HepG2 (cell line): Measurements from ENCODE around the gene FANCG. TPM values are rescaled to one million over a fixed set of nuclear protein-coding genes. Genes with fewer than 3 reads are reported as not detected.

ENCODE experiments used
- CENPT ChIP-seq: sonication (generic); formaldehyde crosslinking; IDR thresholded peaks from 2 replicates; pipeline ENCODE4 v1.8.0; 2022; ENCODE audit warnings: low read depth, mild to moderate bottlenecking, moderate library complexity, missing genetic modification reagents
- ELF3 ChIP-seq: IDR thresholded peaks from 2 replicates; pipeline ENCODE4 v1.6.1; 2016; ENCODE audit warnings: missing genetic modification reagents, missing compliant biosample characterization
- KDM2A ChIP-seq: sonication (generic); formaldehyde crosslinking; IDR thresholded peaks from 2 replicates; pipeline ENCODE4 v1.4.0; 2020; ENCODE audit warnings: low read depth, missing genetic modification reagents, borderline replicate concordance
- KDM3A ChIP-seq: IDR thresholded peaks from 2 replicates; pipeline ENCODE4 v1.6.1; 2018; ENCODE audit warnings: low read depth, missing compliant biosample characterization
- SALL1 ChIP-seq: sonication (generic); formaldehyde crosslinking; IDR thresholded peaks from 2 replicates; pipeline ENCODE4 v1.8.0; 2022; ENCODE audit warnings: mild to moderate bottlenecking, missing genetic modification reagents
- SRF ChIP-seq: IDR thresholded peaks from 2 replicates; pipeline ENCODE4 v1.6.1; 2011; ENCODE audit warnings: mild to moderate bottlenecking, low read depth, low read length, moderate library complexity
- ZBTB20 ChIP-seq: sonication (generic); formaldehyde crosslinking; IDR thresholded peaks from 2 replicates; pipeline ENCODE4 v1.8.1; 2023; ENCODE audit warnings: missing genetic modification reagents, low read depth, mild to moderate bottlenecking, borderline replicate concordance
- ZFP1 ChIP-seq: IDR thresholded peaks from 2 replicates; pipeline ENCODE4 v1.6.1; 2016
- ZKSCAN5 ChIP-seq: sonication (generic); formaldehyde crosslinking; IDR thresholded peaks from 2 replicates; pipeline ENCODE4 v1.5.1; 2020; ENCODE audit warnings: mild to moderate bottlenecking, missing genetic modification reagents
- ZNF446 ChIP-seq: sonication (generic); formaldehyde crosslinking; IDR thresholded peaks from 2 replicates; pipeline ENCODE4 v1.5.0; 2020; ENCODE audit warnings: mild to moderate bottlenecking, missing genetic modification reagents
- ZNF629 ChIP-seq: sonication (generic); formaldehyde crosslinking; conservative IDR thresholded peaks from 2 replicates; pipeline ENCODE4 v1.5.0; 2020; ENCODE audit warnings: missing genetic modification reagents
- ZNF772 ChIP-seq: sonication (generic); formaldehyde crosslinking; IDR thresholded peaks from 2 replicates; pipeline ENCODE4 v1.5.0; 2020; ENCODE audit warnings: mild to moderate bottlenecking, missing genetic modification reagents
- ZNF781 ChIP-seq: sonication (generic); formaldehyde crosslinking; IDR thresholded peaks from 2 replicates; pipeline ENCODE4 v1.5.1; 2020; ENCODE audit warnings: borderline replicate concordance, mild to moderate bottlenecking, missing genetic modification reagents; ENCODE audit errors: not compliant biosample characterization
- polyA plus RNA-seq, 8 experiments: library from polyadenylated mRNA; depleted of rRNA in 3 of 8; stranded (reverse) in 7 of 8; unstranded in 1 of 8; fragments of >200 nt; fragmentation: Illumina TruSeq in 4 of 8; extraction: Trizol in 4 of 8; gene quantifications; 2 replicates each; pipeline versions ENCODE4 v1.2.1 to v1.2.3, GENCODE V29; 2011 to 2016; ENCODE audit warnings: low read depth in 4 of 8, missing spikeins in 1 of 8, mixed read lengths in 1 of 8; ENCODE audit not compliant: insufficient read depth in 1 of 8
- total RNA-seq, 5 experiments: library from RNA; depleted of rRNA; stranded (reverse); fragments of >200 nt; fragmentation: Illumina TruSeq; extraction: Trizol; gene quantifications; 2 replicates each; pipeline ENCODE4 v1.2.3, GENCODE V29; 2016; ENCODE audit warnings: low read depth in 1 of 5
- TF ChIP-seq, protein P1 (sequence below), 2 experiments: IDR thresholded peaks; 2 replicates each; pipeline ENCODE4 v1.6.1; 2011 to 2012; ENCODE audit warnings: low read length in 2 of 2, borderline replicate concordance in 1 of 2, low read depth in 1 of 2, mild to moderate bottlenecking in 1 of 2, moderate library complexity in 1 of 2
- TF ChIP-seq, protein P2 (sequence below): sonication (generic); formaldehyde crosslinking; IDR thresholded peaks from 2 replicates; pipeline ENCODE4 v1.4.0; 2020; ENCODE audit warnings: missing genetic modification reagents
- TF ChIP-seq, protein P3 (sequence below): sonication (generic); IDR thresholded peaks from 2 replicates; pipeline ENCODE4 v1.6.1; 2016; ENCODE audit warnings: low read depth, borderline replicate concordance
- TF ChIP-seq, protein P4 (sequence below): sonication (generic); formaldehyde crosslinking; IDR thresholded peaks from 2 replicates; pipeline ENCODE4 v1.4.0; 2020; ENCODE audit warnings: mild to moderate bottlenecking, missing genetic modification reagents

The FANCG gene
- total and polyA plus RNA-seq, 2 of the 13 experiments (the other 11 are each of a cell fraction or from before 2014, with no cell fraction given) = 14.4 to 45.1 TPM

DNA sequence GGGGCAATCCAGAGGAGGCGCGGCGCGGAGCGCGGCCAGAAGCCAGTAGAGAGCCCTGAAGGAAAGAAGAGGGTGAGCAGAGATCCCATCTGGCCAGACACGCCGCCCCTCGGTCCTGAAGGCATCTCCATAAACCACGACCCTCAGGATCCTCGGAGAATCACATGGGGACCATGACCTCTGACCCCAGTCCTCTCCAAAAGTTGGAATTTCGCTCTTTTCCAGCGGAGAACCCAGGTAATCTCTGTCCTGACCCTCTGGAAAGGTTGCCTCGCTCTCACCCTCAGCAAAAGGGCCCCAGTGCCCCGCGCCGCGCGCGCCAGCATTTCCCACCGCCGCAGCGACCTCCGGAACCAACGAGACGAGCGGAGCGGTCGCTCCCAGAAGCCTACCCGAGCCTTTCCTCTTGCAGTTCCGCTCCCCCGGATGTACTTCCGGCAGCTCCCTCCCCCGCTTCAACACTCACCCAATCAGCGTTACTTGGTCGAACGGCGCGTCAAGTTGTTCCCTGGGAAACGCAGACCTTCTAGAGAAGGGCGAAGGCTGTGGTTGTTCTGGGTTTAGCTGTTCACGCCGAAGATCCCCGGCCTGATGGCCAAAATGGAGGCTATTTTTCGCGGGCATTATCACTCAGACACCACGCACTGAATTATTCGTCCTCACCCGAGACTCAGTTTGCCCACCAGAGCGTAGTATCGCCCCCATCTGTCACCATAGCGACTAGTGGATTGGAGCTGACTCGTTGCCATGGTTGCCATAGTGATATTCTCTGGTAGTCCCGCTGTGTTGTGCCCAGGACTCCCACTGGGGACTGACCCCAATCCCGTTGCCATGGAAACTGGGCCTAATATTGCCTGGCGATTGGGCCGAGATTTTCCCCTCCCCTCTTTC is 23.3 kb upstream of the FANCG start, which contains the start of gene STOML2 (continued):
- TF ChIP-seq KDM3A (CRISPR knock-in tag) (peak; percentile 87; the same call in 1 of the 2 replicates), SALL1 (CRISPR knock-in tag) (peak; percentile 88), ELF3 (CRISPR knock-in tag) (peak; percentile 62; the same call in 1 of the 2 replicates), KDM2A (CRISPR knock-in tag) (peak; percentile 98), ZNF446 (CRISPR knock-in tag) (peak; percentile 62; the same call in 1 of the 2 replicates), ZNF772 (peak; percentile 92), ZNF781 (CRISPR knock-in tag) (peak; percentile 55), ZFP1 (CRISPR knock-in tag) (no peak; the same call in 1 of the 2 replicates), ZKSCAN5 (CRISPR knock-in tag) (no peak), ZBTB20 (CRISPR knock-in tag) (no peak), ZNF629 (CRISPR knock-in tag) (peak; percentile 43), SRF (peak; percentile 48; the same call in 1 of the 2 replicates), CENPT (no peak)
- TF ChIP-seq, protein P1, sequence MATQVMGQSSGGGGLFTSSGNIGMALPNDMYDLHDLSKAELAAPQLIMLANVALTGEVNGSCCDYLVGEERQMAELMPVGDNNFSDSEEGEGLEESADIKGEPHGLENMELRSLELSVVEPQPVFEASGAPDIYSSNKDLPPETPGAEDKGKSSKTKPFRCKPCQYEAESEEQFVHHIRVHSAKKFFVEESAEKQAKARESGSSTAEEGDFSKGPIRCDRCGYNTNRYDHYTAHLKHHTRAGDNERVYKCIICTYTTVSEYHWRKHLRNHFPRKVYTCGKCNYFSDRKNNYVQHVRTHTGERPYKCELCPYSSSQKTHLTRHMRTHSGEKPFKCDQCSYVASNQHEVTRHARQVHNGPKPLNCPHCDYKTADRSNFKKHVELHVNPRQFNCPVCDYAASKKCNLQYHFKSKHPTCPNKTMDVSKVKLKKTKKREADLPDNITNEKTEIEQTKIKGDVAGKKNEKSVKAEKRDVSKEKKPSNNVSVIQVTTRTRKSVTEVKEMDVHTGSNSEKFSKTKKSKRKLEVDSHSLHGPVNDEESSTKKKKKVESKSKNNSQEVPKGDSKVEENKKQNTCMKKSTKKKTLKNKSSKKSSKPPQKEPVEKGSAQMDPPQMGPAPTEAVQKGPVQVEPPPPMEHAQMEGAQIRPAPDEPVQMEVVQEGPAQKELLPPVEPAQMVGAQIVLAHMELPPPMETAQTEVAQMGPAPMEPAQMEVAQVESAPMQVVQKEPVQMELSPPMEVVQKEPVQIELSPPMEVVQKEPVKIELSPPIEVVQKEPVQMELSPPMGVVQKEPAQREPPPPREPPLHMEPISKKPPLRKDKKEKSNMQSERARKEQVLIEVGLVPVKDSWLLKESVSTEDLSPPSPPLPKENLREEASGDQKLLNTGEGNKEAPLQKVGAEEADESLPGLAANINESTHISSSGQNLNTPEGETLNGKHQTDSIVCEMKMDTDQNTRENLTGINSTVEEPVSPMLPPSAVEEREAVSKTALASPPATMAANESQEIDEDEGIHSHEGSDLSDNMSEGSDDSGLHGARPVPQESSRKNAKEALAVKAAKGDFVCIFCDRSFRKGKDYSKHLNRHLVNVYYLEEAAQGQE (IDR thresholded peaks at IDR 0.05; ENCODE audit: borderline replicate concordance in 1 of 2, low read depth in 1 of 2, low read length in 2 of 2) = peak in 1 of 2 experiments; percentile 70; a peak in 1 of 4 replicates
- TF ChIP-seq, protein P2, sequence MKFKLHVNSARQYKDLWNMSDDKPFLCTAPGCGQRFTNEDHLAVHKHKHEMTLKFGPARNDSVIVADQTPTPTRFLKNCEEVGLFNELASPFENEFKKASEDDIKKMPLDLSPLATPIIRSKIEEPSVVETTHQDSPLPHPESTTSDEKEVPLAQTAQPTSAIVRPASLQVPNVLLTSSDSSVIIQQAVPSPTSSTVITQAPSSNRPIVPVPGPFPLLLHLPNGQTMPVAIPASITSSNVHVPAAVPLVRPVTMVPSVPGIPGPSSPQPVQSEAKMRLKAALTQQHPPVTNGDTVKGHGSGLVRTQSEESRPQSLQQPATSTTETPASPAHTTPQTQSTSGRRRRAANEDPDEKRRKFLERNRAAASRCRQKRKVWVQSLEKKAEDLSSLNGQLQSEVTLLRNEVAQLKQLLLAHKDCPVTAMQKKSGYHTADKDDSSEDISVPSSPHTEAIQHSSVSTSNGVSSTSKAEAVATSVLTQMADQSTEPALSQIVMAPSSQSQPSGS (CRISPR knock-in tag) = peak; percentile 82
- TF ChIP-seq, protein P3, sequence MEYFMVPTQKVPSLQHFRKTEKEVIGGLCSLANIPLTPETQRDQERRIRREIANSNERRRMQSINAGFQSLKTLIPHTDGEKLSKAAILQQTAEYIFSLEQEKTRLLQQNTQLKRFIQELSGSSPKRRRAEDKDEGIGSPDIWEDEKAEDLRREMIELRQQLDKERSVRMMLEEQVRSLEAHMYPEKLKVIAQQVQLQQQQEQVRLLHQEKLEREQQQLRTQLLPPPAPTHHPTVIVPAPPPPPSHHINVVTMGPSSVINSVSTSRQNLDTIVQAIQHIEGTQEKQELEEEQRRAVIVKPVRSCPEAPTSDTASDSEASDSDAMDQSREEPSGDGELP = peak; percentile 51; the same call in 1 of the 2 replicates
- TF ChIP-seq, protein P4, sequence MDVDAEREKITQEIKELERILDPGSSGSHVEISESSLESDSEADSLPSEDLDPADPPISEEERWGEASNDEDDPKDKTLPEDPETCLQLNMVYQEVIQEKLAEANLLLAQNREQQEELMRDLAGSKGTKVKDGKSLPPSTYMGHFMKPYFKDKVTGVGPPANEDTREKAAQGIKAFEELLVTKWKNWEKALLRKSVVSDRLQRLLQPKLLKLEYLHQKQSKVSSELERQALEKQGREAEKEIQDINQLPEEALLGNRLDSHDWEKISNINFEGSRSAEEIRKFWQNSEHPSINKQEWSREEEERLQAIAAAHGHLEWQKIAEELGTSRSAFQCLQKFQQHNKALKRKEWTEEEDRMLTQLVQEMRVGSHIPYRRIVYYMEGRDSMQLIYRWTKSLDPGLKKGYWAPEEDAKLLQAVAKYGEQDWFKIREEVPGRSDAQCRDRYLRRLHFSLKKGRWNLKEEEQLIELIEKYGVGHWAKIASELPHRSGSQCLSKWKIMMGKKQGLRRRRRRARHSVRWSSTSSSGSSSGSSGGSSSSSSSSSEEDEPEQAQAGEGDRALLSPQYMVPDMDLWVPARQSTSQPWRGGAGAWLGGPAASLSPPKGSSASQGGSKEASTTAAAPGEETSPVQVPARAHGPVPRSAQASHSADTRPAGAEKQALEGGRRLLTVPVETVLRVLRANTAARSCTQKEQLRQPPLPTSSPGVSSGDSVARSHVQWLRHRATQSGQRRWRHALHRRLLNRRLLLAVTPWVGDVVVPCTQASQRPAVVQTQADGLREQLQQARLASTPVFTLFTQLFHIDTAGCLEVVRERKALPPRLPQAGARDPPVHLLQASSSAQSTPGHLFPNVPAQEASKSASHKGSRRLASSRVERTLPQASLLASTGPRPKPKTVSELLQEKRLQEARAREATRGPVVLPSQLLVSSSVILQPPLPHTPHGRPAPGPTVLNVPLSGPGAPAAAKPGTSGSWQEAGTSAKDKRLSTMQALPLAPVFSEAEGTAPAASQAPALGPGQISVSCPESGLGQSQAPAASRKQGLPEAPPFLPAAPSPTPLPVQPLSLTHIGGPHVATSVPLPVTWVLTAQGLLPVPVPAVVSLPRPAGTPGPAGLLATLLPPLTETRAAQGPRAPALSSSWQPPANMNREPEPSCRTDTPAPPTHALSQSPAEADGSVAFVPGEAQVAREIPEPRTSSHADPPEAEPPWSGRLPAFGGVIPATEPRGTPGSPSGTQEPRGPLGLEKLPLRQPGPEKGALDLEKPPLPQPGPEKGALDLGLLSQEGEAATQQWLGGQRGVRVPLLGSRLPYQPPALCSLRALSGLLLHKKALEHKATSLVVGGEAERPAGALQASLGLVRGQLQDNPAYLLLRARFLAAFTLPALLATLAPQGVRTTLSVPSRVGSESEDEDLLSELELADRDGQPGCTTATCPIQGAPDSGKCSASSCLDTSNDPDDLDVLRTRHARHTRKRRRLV (CRISPR knock-in tag) = 0 out of 2 replicates have a peak, but pooled peaks have one; percentile 68
